Liver (tissue), 9 donors: Measurements from ENCODE around the gene SEMA3C. TPM values are rescaled to one million over a fixed set of nuclear protein-coding genes. Genes with fewer than 3 reads are reported as not detected.

Source experiments
- DNase-seq: peaks from one replicate; pipeline ENCODE4 v3.0.0-alpha.2; 2017; ENCODE audit warnings: low spot score
- H3K27ac ChIP-seq, 2 donors: one replicate each; pipeline ENCODE4 v1.7.0; 2013; ENCODE audit warnings: inconsistent platforms in 2 of 2, low read length in 2 of 2, control low read depth in 1 of 2, low read depth in 1 of 2, mild to moderate bottlenecking in 1 of 2
- H3K27me3 ChIP-seq, 4 donors: one replicate each; pipeline versions ENCODE4 v1.6.1 to v1.7.0; 2013; ENCODE audit warnings: low read length in 3 of 4, inconsistent platforms in 1 of 4, mild to moderate bottlenecking in 1 of 4, moderate library complexity in 1 of 4; ENCODE audit not compliant: control insufficient read depth in 4 of 4, insufficient read depth in 4 of 4
- H3K36me3 ChIP-seq, 4 donors: one replicate each; pipeline versions ENCODE4 v1.6.1 to v1.7.0; 2013; ENCODE audit warnings: low read length in 3 of 4, mild to moderate bottlenecking in 3 of 4, low read depth in 1 of 4, moderate library complexity in 1 of 4; ENCODE audit not compliant: control insufficient read depth in 4 of 4, insufficient read depth in 3 of 4
- H3K4me1 ChIP-seq, 4 donors: one replicate each; pipeline versions ENCODE4 v1.6.1 to v1.7.0; 2013; ENCODE audit warnings: low read length in 3 of 4, mild to moderate bottlenecking in 3 of 4, moderate library complexity in 1 of 4; ENCODE audit not compliant: control insufficient read depth in 4 of 4, insufficient read depth in 4 of 4
- H3K4me3 ChIP-seq, 3 donors: one replicate each; pipeline versions ENCODE4 v1.6.1 to v1.7.0; 2013; ENCODE audit warnings: low read length in 3 of 3, control low read depth in 1 of 3, low read depth in 1 of 3, mild to moderate bottlenecking in 1 of 3
- H3K9ac ChIP-seq, 2 donors: one replicate each; pipeline ENCODE4 v1.7.0; 2013; ENCODE audit warnings: low read length in 2 of 2, mild to moderate bottlenecking in 2 of 2, moderate library complexity in 2 of 2, control low read depth in 1 of 2, low read depth in 1 of 2
- H3K9me3 ChIP-seq, 4 donors: one replicate each; pipeline versions ENCODE4 v1.6.1 to v1.7.0; 2013; ENCODE audit warnings: low read length in 3 of 4; ENCODE audit not compliant: control insufficient read depth in 4 of 4
- ATF3 ChIP-seq: IDR thresholded peaks from 2 replicates; pipeline ENCODE4 v1.6.1; 2016; ENCODE audit warnings: antibody characterized with exemption
- EGR1 ChIP-seq, 2 donors: IDR thresholded peaks; 2 replicates each; pipeline ENCODE4 v1.6.1; 2016 to 2018; ENCODE audit warnings: antibody characterized with exemption in 2 of 2, low read depth in 2 of 2
- FOXA1 ChIP-seq: IDR thresholded peaks from 2 replicates; pipeline ENCODE4 v1.6.1; 2016; ENCODE audit warnings: antibody characterized with exemption
- FOXA2 ChIP-seq: IDR thresholded peaks from 2 replicates; pipeline ENCODE4 v1.6.1; 2016; ENCODE audit warnings: antibody characterized with exemption
- GABPA ChIP-seq, 2 donors: IDR thresholded peaks in 1 of 2; conservative IDR thresholded peaks in 1 of 2; 2 replicates each; pipeline ENCODE4 v1.6.1; 2016; ENCODE audit warnings: antibody characterized with exemption in 2 of 2, mild to moderate bottlenecking in 1 of 2, moderate library complexity in 1 of 2
- HNF4A ChIP-seq, 2 donors: conservative IDR thresholded peaks; 2 replicates each; pipeline ENCODE4 v1.6.1; 2016; ENCODE audit warnings: antibody characterized with exemption in 2 of 2, mild to moderate bottlenecking in 2 of 2
- HNF4G ChIP-seq: IDR thresholded peaks from 2 replicates; pipeline ENCODE4 v1.6.1; 2016; ENCODE audit warnings: antibody characterized with exemption
- JUND ChIP-seq, 2 donors: IDR thresholded peaks; 2 replicates each; pipeline ENCODE4 v1.6.1; 2016; ENCODE audit warnings: antibody characterized with exemption in 2 of 2
- MAX ChIP-seq: IDR thresholded peaks from 2 replicates; pipeline ENCODE4 v1.6.1; 2016; ENCODE audit warnings: antibody characterized with exemption
- NR2F2 ChIP-seq: IDR thresholded peaks from 2 replicates; pipeline ENCODE4 v1.6.1; 2016; ENCODE audit warnings: antibody characterized with exemption
- RAD21 ChIP-seq, 2 donors: IDR thresholded peaks; 2 replicates each; pipeline ENCODE4 v1.6.1; 2016; ENCODE audit warnings: antibody characterized with exemption in 2 of 2, mild to moderate bottlenecking in 2 of 2
- REST ChIP-seq: IDR thresholded peaks from 2 replicates; pipeline ENCODE4 v1.6.1; 2016; ENCODE audit warnings: antibody characterized with exemption, mild to moderate bottlenecking
- RXRA ChIP-seq, 2 donors: IDR thresholded peaks; 2 replicates each; pipeline ENCODE4 v1.6.1; 2017 to 2018; ENCODE audit warnings: antibody characterized with exemption in 2 of 2, mild to moderate bottlenecking in 1 of 2
- SP1 ChIP-seq: IDR thresholded peaks from 2 replicates; pipeline ENCODE4 v1.6.1; 2018; ENCODE audit warnings: antibody characterized with exemption, mild to moderate bottlenecking
- TAF1 ChIP-seq: conservative IDR thresholded peaks from 2 replicates; pipeline ENCODE4 v1.6.1; 2016; ENCODE audit warnings: antibody characterized with exemption, mild to moderate bottlenecking
- YY1 ChIP-seq: IDR thresholded peaks from 2 replicates; pipeline ENCODE4 v1.6.1; 2016; ENCODE audit warnings: antibody characterized with exemption, mild to moderate bottlenecking
- ZBTB33 ChIP-seq: IDR thresholded peaks from 2 replicates; pipeline ENCODE4 v1.6.1; 2016; ENCODE audit warnings: antibody characterized with exemption
- WGBS: extraction: QIAGEN DNeasy Blood & Tissue Kit; methylation state at CpG from one replicate; pipeline ENCODE4 v1.1.7; 2013; 5-methylcytosine and 5-hydroxymethylcytosine counted together
- polyA plus RNA-seq, 2 donors: library from polyadenylated mRNA; stranded (reverse) in 1 of 2; unstranded in 1 of 2; fragments of 200-250 nt in 1 of 2; fragments of >200 nt in 1 of 2; fragmentation: Nextera tagmentation in 1 of 2; extraction: Ambion mirVana in 1 of 2; gene quantifications; one replicate each; pipeline versions ENCODE4 v1.2.1 to v1.2.3, GENCODE V29; 2013 to 2015
- total RNA-seq, 2 donors: library from RNA; depleted of rRNA; stranded (reverse); fragments of >200 nt; gene quantifications; one replicate each; pipeline ENCODE4 v1.2.3, GENCODE V29; 2014
- TF ChIP-seq, protein P1 (sequence below): fragments of 150-350 bp; IDR thresholded peaks from 2 replicates; pipeline ENCODE4 v1.5.1; 2017; ENCODE audit warnings: improper control_type of control experiment, low read depth, low read length; ENCODE audit not compliant: missing input control
- donor health status: healthy.
- donor health status: healthy.
- donor health status: healthy.
- donor health status: healthy.
- donor health status: healthy.

Gene SEMA3C
- total and polyA plus RNA-seq, 4 donors, result 0.20 to 1.8 (median 0.64) TPM

GRCh38 chr7:80851896-80852476 is 66.9 kb downstream of the SEMA3C start:
- H3K4me3 ChIP-seq, result no peak overlapping the region
- H3K27me3 ChIP-seq, result peaks cover 0 to 3% (median 0%) of the 10 kb centered on the region in 4 donors
- no peaks in the 10 kb centered on the region for H3K9me3 ChIP-seq
- H3K9ac ChIP-seq, result no peak overlapping the region
- H3K36me3 ChIP-seq, result no peaks in the 10 kb centered on the region
- 49% methylated on average over 3 of the region's 3 CpGs for WGBS
- no peak overlapping the region for H3K27ac ChIP-seq
- no peak for DNase-seq
- no peaks in the 10 kb centered on the region for H3K4me1 ChIP-seq
- TF ChIP-seq GABPA (IDR thresholded peaks at IDR 0.05 in 1 of 2, conservative IDR thresholded peaks at IDR 0.05 in 1 of 2) (no peak), MAX (no peak), FOXA2 (no peak), RXRA (IDR thresholded peaks at IDR 0.05) (no peak), EGR1 (IDR thresholded peaks at IDR 0.05; ENCODE audit: low read depth in 2 of 2) (no peak), HNF4G (no peak), SP1 (no peak), TAF1 (no peak), HNF4A (conservative IDR thresholded peaks at IDR 0.05) (no peak), REST (no peak), RAD21 (IDR thresholded peaks at IDR 0.05) (no peak), ATF3 (no peak), YY1 (no peak), ZBTB33 (no peak), JUND (IDR thresholded peaks at IDR 0.05) (no peak), NR2F2 (no peak), FOXA1 (no peak)
- TF ChIP-seq, protein P1, sequence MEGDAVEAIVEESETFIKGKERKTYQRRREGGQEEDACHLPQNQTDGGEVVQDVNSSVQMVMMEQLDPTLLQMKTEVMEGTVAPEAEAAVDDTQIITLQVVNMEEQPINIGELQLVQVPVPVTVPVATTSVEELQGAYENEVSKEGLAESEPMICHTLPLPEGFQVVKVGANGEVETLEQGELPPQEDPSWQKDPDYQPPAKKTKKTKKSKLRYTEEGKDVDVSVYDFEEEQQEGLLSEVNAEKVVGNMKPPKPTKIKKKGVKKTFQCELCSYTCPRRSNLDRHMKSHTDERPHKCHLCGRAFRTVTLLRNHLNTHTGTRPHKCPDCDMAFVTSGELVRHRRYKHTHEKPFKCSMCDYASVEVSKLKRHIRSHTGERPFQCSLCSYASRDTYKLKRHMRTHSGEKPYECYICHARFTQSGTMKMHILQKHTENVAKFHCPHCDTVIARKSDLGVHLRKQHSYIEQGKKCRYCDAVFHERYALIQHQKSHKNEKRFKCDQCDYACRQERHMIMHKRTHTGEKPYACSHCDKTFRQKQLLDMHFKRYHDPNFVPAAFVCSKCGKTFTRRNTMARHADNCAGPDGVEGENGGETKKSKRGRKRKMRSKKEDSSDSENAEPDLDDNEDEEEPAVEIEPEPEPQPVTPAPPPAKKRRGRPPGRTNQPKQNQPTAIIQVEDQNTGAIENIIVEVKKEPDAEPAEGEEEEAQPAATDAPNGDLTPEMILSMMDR, result no peak
